GM23338 (cell line): ENCODE results near the gene SPINK4. TPM values are rescaled to one million over a fixed set of nuclear protein-coding genes. Genes with fewer than 3 reads are reported as not detected.

ENCODE experiments used
- ATAC-seq: fragments of 200-7000 bp; cut with Tn5 transposase; 3 replicates; pipeline ENCODE4 v1.9.1; 2020
- DNase-seq: peaks from one replicate; pipeline ENCODE4 v3.0.0-alpha.2; 2015; ENCODE audit warnings: low spot score
- H2AFZ ChIP-seq: fragments of 200-600 bp; sonication (generic); 2 replicates; pipeline ENCODE4 v1.8.0; 2016; ENCODE audit warnings: antibody characterized with exemption, mild to moderate bottlenecking, moderate library complexity
- H3F3A ChIP-seq: fragments of 200-600 bp; sonication (generic); replicated peaks from 2 replicates; pipeline ENCODE4 v1.8.0; 2017; ENCODE audit warnings: antibody characterized with exemption, mixed run types, low read depth
- H3K27ac ChIP-seq: fragments of 200-600 bp; sonication (generic); 2 replicates; pipeline ENCODE4 v1.6.1; 2016; ENCODE audit warnings: low read depth
- H3K27me3 ChIP-seq: fragments of 200-600 bp; sonication (generic); 2 replicates; pipeline ENCODE4 v1.8.0; 2016; ENCODE audit warnings: mild to moderate bottlenecking, mixed run types, moderate library complexity; ENCODE audit not compliant: insufficient read depth
- H3K36me3 ChIP-seq: fragments of 200-600 bp; sonication (generic); 2 replicates; pipeline ENCODE4 v1.8.0; 2016; ENCODE audit warnings: mild to moderate bottlenecking; ENCODE audit not compliant: insufficient read depth
- H3K4me1 ChIP-seq: fragments of 200-600 bp; sonication (generic); 2 replicates; pipeline ENCODE4 v1.8.0; 2016; ENCODE audit warnings: mild to moderate bottlenecking, moderate library complexity; ENCODE audit not compliant: insufficient read depth
- H3K4me2 ChIP-seq: fragments of 200-600 bp; sonication (generic); 2 replicates; pipeline ENCODE4 v1.7.1; 2017; ENCODE audit warnings: mixed run types
- H3K4me3 ChIP-seq: fragments of 200-600 bp; sonication (generic); 2 replicates; pipeline ENCODE4 v1.6.1; 2016; ENCODE audit warnings: mixed run types
- H3K79me2 ChIP-seq: fragments of 200-600 bp; sonication (generic); replicated peaks from 2 replicates; pipeline ENCODE4 v1.8.0; 2017; ENCODE audit warnings: mild to moderate bottlenecking; ENCODE audit not compliant: insufficient read depth
- H3K9me2 ChIP-seq: fragments of 200-600 bp; sonication (generic); 2 replicates; pipeline ENCODE4 v1.8.0; 2017; ENCODE audit not compliant: insufficient read depth
- H4K20me1 ChIP-seq: fragments of 200-600 bp; sonication (generic); replicated peaks from 2 replicates; pipeline ENCODE4 v1.8.0; 2017; ENCODE audit warnings: mild to moderate bottlenecking; ENCODE audit not compliant: insufficient read depth
- H3K27ac Mint-ChIP-seq: 2 replicates; pipeline ENCODE4 v1.8.0; 2020; ENCODE audit warnings: inconsistent platforms, mild to moderate bottlenecking, moderate library complexity, mixed read lengths
- H3K27me3 Mint-ChIP-seq: 3 replicates; pipeline ENCODE4 v1.8.0; 2022; ENCODE audit warnings: low read depth, mild to moderate bottlenecking, moderate library complexity, mixed read lengths, inconsistent platforms; ENCODE audit not compliant: insufficient read depth, poor library complexity
- H3K36me3 Mint-ChIP-seq: 3 replicates; pipeline ENCODE4 v1.8.0; 2021; ENCODE audit warnings: low read depth, mild to moderate bottlenecking, inconsistent platforms, moderate library complexity, mixed read lengths
- H3K4me1 Mint-ChIP-seq: 3 replicates; pipeline ENCODE4 v1.8.0; 2020; ENCODE audit warnings: mild to moderate bottlenecking, inconsistent platforms, mixed read lengths
- H3K4me3 Mint-ChIP-seq: 3 replicates; pipeline ENCODE4 v1.8.0; 2021; ENCODE audit warnings: moderate library complexity, mild to moderate bottlenecking, inconsistent platforms, mixed read lengths
- H3K9me3 Mint-ChIP-seq: 3 replicates; pipeline ENCODE4 v1.8.0; 2020; ENCODE audit warnings: moderate library complexity, mild to moderate bottlenecking, inconsistent platforms, mixed read lengths
- CREB1 ChIP-seq: fragments of 250-450 bp; sonication (Bioruptor Pico); IDR thresholded peaks from 2 replicates; pipeline ENCODE4 v1.5.0; 2020; ENCODE audit warnings: low read depth, mild to moderate bottlenecking, moderate library complexity
- EZH2 ChIP-seq: fragments of 200-600 bp; sonication (generic); IDR thresholded peaks from one replicate; pipeline ENCODE4 v1.8.0; 2017; ENCODE audit warnings: antibody characterized with exemption, mild to moderate bottlenecking, low read depth; ENCODE audit not compliant: unreplicated experiment
- EZH2phosphoT487 ChIP-seq: fragments of 200-600 bp; sonication (generic); IDR thresholded peaks from one replicate; pipeline ENCODE4 v1.8.1; 2018; ENCODE audit warnings: antibody characterized with exemption; ENCODE audit not compliant: unreplicated experiment
- JUNB ChIP-seq: IDR thresholded peaks from one replicate; pipeline ENCODE4 v1.6.1; 2016; ENCODE audit warnings: antibody characterized with exemption; ENCODE audit not compliant: unreplicated experiment
- POLR2AphosphoS5 ChIP-seq: IDR thresholded peaks from 2 replicates; pipeline ENCODE4 v1.6.1; 2016; ENCODE audit warnings: antibody characterized with exemption, low read depth
- STAT1 ChIP-seq: IDR thresholded peaks from one replicate; pipeline ENCODE4 v1.6.1; 2016; ENCODE audit warnings: antibody characterized with exemption; ENCODE audit not compliant: unreplicated experiment
- ZNF462 ChIP-seq: fragments of 250-450 bp; sonication (Bioruptor Pico); IDR thresholded peaks from 2 replicates; pipeline ENCODE4 v1.5.0; 2020; ENCODE audit warnings: mild to moderate bottlenecking, moderate library complexity
- polyA plus RNA-seq: library from polyadenylated mRNA; unstranded; fragments of >200 nt; fragmentation: Nextera tagmentation; extraction: Ambion mirVana; gene quantifications from 2 replicates; pipeline ENCODE4 v1.2.1, GENCODE V29; 2016
- total RNA-seq: library from RNA; depleted of rRNA; stranded (reverse); fragments of >200 nt; shearing (Covaris generic); gene quantifications from 2 replicates; pipeline ENCODE4 v1.2.3, GENCODE V29; 2014

The SPINK4 gene
- total and polyA plus RNA-seq, 2 experiments from 2014 or later, result not detected

GRCh38 chr9:33256236-33256635, 16.3 kb downstream of the SPINK4 start:
- Mint-ChIP-seq H3K27ac (no peak overlapping the region), H3K27me3 (peaks cover 2% of the 10 kb centered on the region), H3K9me3 (no peaks in the 10 kb centered on the region), H3K4me3 (no peak overlapping the region), H3K36me3 (peaks cover 77% of the 10 kb centered on the region), H3K4me1 (no peaks in the 10 kb centered on the region)
- Histone ChIP-seq H4K20me1 (peaks cover 18% of the 10 kb centered on the region; the same call in 1 of the 2 replicates), H3K27ac (no peak overlapping the region), H3K79me2 (0 out of 2 replicates have a peak, but pooled peaks cover 2% of the 10 kb centered on the region), H3K36me3 (peaks cover 75% of the 10 kb centered on the region), H3K4me3 (no peak overlapping the region), H3K4me2 (no peak overlapping the region), H3K9me2 (no peaks in the 10 kb centered on the region), H3F3A (no peaks in the 10 kb centered on the region), H2AFZ (no peak overlapping the region), H3K27me3 (no peaks in the 10 kb centered on the region), H3K4me1 (no peaks in the 10 kb centered on the region)
- DNase-seq, result no peak
- TF ChIP-seq POLR2AphosphoS5 (no peak), CREB1 (no peak)
- ATAC-seq, result no peak

- Histone ChIP-seq H3K4me3 (no peak overlapping the region), H3K36me3 (peaks cover 86% of the 10 kb centered on the region)
- no peak overlapping the region for H3K27ac Mint-ChIP-seq
These were observed 17.3 kb downstream of the SPINK4 start for GRCh38 chr9:33257276-33257675.

More at GRCh38 chr9:33257276-33257675, 17.3 kb downstream of the SPINK4 start:
- Mint-ChIP-seq H3K9me3 (no peaks in the 10 kb centered on the region), H3K36me3 (peaks cover 86% of the 10 kb centered on the region), H3K4me1 (no peaks in the 10 kb centered on the region), H3K27me3 (no peaks in the 10 kb centered on the region), H3K4me3 (no peak overlapping the region)
- TF ChIP-seq JUNB, result no peak
- TF ChIP-seq EZH2, result no peak
- no peak for TF ChIP-seq CREB1
- no peak for TF ChIP-seq STAT1
- no peak for TF ChIP-seq EZH2phosphoT487
- TF ChIP-seq ZNF462 (CRISPR knock-in tag), result no peak
- peaks cover 9% of the 10 kb centered on the region; the same call in 1 of the 2 replicates for H3K79me2 ChIP-seq
- no peak for ATAC-seq
- no peaks in the 10 kb centered on the region for H3K9me2 ChIP-seq
- H3K27me3 ChIP-seq, result no peaks in the 10 kb centered on the region
- peaks cover 19% of the 10 kb centered on the region; the same call in 1 of the 2 replicates for H4K20me1 ChIP-seq
- no peaks in the 10 kb centered on the region for H3F3A ChIP-seq
- no peak overlapping the region for H3K4me2 ChIP-seq
- no peak for DNase-seq
- no peak overlapping the region for H3K27ac ChIP-seq
- H3K4me1 ChIP-seq, result no peaks in the 10 kb centered on the region
- H2AFZ ChIP-seq, result no peak overlapping the region
